Endothelial cell of umbilical vein (primary cell): Measurements from ENCODE around the gene SENP6.

Experiments used
- EZH2 ChIP-seq: IDR thresholded peaks from 2 replicates; pipeline ENCODE4 v1.6.1; 2012; ENCODE audit warnings: borderline replicate concordance, low read depth, mild to moderate bottlenecking, moderate library complexity, low read length, inconsistent platforms; ENCODE audit not compliant: severe bottlenecking
- FOS ChIP-seq: IDR thresholded peaks from 2 replicates; pipeline ENCODE4 v1.6.1; 2011; ENCODE audit warnings: mild to moderate bottlenecking, low read length, moderate library complexity, borderline replicate concordance; ENCODE audit not compliant: insufficient read depth
- POLR2A ChIP-seq: IDR thresholded peaks from 2 replicates; pipeline ENCODE4 v1.6.1; 2012; ENCODE audit warnings: low read depth, mild to moderate bottlenecking, control low read depth, low read length
- POLR2AphosphoS5 ChIP-seq: IDR thresholded peaks from 2 replicates; pipeline ENCODE4 v1.6.1; 2012; ENCODE audit warnings: low read depth, mild to moderate bottlenecking, control low read depth, low read length, moderate library complexity; ENCODE audit not compliant: insufficient read depth
- TF ChIP-seq, protein P1 (sequence below), 2 donors: IDR thresholded peaks; 1 replicate in 1 of 2; 2 replicates in 1 of 2; pipeline ENCODE4 v1.5.1; 2011; ENCODE audit warnings: low read length in 2 of 2, mild to moderate bottlenecking in 2 of 2, moderate library complexity in 2 of 2, control low read depth in 1 of 2, inconsistent platforms in 1 of 2, low read depth in 1 of 2; ENCODE audit not compliant: insufficient read depth in 1 of 2; ENCODE audit errors: extremely low read depth in 1 of 2

GRCh38 chr6:75747152-75747992 lies 145.7 kb downstream of the SENP6 start:
- TF ChIP-seq, protein P1, sequence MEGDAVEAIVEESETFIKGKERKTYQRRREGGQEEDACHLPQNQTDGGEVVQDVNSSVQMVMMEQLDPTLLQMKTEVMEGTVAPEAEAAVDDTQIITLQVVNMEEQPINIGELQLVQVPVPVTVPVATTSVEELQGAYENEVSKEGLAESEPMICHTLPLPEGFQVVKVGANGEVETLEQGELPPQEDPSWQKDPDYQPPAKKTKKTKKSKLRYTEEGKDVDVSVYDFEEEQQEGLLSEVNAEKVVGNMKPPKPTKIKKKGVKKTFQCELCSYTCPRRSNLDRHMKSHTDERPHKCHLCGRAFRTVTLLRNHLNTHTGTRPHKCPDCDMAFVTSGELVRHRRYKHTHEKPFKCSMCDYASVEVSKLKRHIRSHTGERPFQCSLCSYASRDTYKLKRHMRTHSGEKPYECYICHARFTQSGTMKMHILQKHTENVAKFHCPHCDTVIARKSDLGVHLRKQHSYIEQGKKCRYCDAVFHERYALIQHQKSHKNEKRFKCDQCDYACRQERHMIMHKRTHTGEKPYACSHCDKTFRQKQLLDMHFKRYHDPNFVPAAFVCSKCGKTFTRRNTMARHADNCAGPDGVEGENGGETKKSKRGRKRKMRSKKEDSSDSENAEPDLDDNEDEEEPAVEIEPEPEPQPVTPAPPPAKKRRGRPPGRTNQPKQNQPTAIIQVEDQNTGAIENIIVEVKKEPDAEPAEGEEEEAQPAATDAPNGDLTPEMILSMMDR (IDR thresholded peaks at IDR 0.05; ENCODE audit: extremely low read depth in 1 of 2, insufficient read depth in 1 of 2, low read depth in 1 of 2, low read length in 2 of 2) = no peak
- TF ChIP-seq POLR2A (no peak), POLR2AphosphoS5 (no peak), EZH2 (no peak), FOS (no peak)
